HG02642 (cell line): ENCODE results near the gene SDK1.

ENCODE experiments used
- ATAC-seq: cut with Tn5 transposase; IDR thresholded peaks from one replicate; pipeline ENCODE4 v1.9.1; 2021; ENCODE audit warnings: mild to moderate bottlenecking; ENCODE audit not compliant: unreplicated experiment, poor library complexity

The SDK1 gene

GRCh38 chr7:4170997-4171786 lies 870.1 kb downstream of the SDK1 start:
- no peak for ATAC-seq

- ATAC-seq: no peak
Measured at GRCh38 chr7:4172883-4173282, 871.8 kb downstream of the SDK1 start.

GRCh38 chr7:4173615-4174014 lies 872.6 kb downstream of the SDK1 start:
- no peak for ATAC-seq

GRCh38 chr7:4174016-4174415 lies 873.0 kb downstream of the SDK1 start:
- ATAC-seq: no peak

- ATAC-seq: no peak
Measured at GRCh38 chr7:4174451-4174850, 873.4 kb downstream of the SDK1 start.

- ATAC-seq: no peak
Measured at GRCh38 chr7:4174884-4175283, 873.8 kb downstream of the SDK1 start.

- no peak for ATAC-seq
Measured at GRCh38 chr7:4175346-4175973, 874.4 kb downstream of the SDK1 start.

GRCh38 chr7:4177001-4177400 lies 875.9 kb downstream of the SDK1 start:
- ATAC-seq: no peak

- ATAC-seq: no peak
Measured at GRCh38 chr7:4178416-4178815, 877.4 kb downstream of the SDK1 start.

GRCh38 chr7:4178916-4179687 lies 878.0 kb downstream of the SDK1 start:
- ATAC-seq: no peak

- ATAC-seq: no peak
Measured at GRCh38 chr7:4179688-4180380, 878.8 kb downstream of the SDK1 start.

- no peak for ATAC-seq
Measured at GRCh38 chr7:4181446-4181845, 880.4 kb downstream of the SDK1 start.

GRCh38 chr7:4182605-4183300 lies 881.7 kb downstream of the SDK1 start:
- ATAC-seq: no peak

- no peak for ATAC-seq
Measured at GRCh38 chr7:4184653-4185052, 883.6 kb downstream of the SDK1 start.

- ATAC-seq: no peak
Measured at GRCh38 chr7:4185136-4185535, 884.1 kb downstream of the SDK1 start.

- no peak for ATAC-seq
Measured at GRCh38 chr7:4185721-4186512, 884.9 kb downstream of the SDK1 start.

- no peak for ATAC-seq
Measured at GRCh38 chr7:4186513-4186780, 885.4 kb downstream of the SDK1 start.

- ATAC-seq: no peak
Measured at GRCh38 chr7:4188651-4189050, 887.6 kb downstream of the SDK1 start.

GRCh38 chr7:4189131-4189570 lies 888.1 kb downstream of the SDK1 start:
- ATAC-seq: no peak
